Stimulated activated CD4-positive, alpha-beta T cell treated with anti-CD3 and anti-CD28 coated beads, Interleukin-4, amount 100 ng/mL, for 4 hours (primary cell): Measurements from ENCODE around the gene GON7.
A peak's percentile ranks its signal among the peaks of the same experiment; 100 is the strongest.
"Not testable (repeated sequence)": the region's sequence is repeated elsewhere in the genome, so short reads cannot be mapped to it uniquely, and the experiment has no call there.

Source experiments
- DNase-seq, 2 experiments: peaks; one replicate each; pipeline ENCODE4 v3.0.0-alpha.2; 2020

GON7 gene

DNA sequence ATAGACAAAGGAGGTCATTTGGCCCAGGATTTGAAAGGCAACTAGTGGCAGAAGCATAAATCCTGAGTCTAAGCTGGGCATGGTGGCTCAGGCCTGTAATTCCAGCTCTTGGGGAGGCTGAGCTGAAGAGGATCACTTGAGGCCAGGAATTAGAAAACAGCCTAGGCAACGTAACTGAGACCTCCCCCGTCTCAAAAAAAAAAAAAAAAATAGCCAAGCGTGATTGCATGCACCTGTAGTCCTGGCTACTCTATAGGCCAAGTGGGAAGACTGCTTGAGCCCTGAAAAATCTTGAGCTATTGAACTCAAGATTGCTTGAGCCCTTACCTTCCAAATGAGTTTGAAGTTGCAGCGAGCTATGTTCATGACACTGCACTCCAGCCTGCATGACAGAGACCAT, 7.8 kb downstream of the GON7 start:
- no peak for DNase-seq

DNA sequence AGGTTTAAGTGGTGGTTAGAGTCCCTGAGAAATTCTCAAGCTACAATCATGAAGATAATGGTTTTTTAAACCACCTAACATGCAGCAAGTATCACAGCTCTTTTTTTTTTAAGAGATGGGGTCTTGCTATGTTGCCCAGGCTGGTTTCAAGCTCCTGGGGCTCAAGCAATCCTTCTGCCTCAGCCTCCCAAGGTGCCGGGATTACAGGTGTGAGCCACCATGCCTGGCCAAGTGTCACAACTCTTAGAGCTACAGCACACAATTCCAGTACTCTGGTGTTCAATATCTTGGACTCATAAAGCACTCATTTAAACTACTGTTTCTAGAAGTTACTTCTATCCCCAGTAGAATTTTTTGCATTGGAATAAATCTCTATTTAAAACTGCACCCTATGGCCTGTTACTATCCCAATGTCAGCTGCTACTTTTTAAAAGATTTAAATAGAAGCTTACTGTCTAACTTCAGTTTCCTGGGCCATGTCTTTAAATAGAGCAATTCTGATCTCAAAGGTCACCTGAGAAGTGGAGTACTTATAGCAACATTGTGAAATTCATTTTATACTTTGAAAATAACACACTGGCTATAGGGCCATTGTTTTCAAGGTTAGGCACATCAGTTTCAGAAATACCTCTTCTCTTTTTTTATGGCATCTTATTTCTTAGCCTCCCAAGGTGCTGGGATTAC, 11.4 kb downstream of the GON7 start:
- no peak for DNase-seq

DNA sequence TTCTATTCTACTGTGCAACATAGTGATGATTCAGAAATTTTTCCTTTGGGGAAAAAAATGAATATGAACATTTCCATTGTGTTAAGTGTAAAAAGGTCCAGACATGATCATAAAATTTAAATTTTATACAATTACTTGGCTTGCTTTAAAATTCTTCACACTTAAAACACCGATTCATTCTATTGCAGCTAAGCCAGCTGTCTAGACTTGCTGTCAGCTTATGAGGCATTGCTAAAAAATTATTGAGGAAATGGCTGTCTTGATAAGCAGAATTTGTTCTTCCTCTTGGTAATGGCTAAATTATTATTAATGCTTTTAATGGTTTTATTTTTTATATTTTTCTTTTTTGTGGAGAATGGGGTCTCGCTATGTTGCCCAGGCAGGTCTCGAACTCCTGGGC, 19.9 kb downstream of the GON7 start:
- no peak for DNase-seq

DNA sequence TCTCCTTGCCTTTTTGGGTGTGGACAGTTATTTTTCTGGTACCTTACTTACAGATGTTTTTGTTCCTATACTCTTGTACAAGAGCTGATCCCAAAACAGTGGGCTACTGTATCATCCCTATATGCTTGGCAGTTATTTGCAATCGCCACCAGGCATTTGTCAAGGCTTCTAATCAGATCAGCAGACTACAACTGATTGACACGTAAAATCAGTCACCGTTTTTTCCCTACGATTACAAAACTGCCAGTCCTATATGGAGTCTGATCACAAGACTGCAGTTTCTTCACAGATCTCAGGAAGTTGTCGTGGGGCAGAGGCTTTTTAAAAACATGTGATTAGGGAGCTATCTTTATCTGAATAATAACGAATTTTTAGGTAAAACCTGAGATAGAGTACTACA, 20.4 kb downstream of the GON7 start:
- DNase-seq: no peak

DNA sequence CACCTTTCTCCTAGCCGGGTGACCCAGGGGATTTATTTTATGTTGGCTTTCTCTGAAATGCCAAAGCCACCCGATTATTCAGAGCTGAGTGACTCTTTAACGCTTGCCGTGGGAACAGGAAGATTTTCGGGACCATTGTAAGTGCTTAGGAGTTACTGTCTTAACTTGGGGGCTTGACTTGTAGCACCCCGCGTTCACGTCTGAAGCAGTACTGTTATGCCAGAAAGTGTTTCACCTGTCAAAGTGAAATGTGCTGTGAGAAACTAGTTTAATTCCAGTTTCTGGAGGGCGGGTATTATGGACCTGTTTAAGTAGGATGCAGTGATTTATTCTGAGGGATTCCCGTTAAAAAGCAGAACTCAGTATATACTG, 21.5 kb downstream of the GON7 start:
- no peak for DNase-seq

DNA sequence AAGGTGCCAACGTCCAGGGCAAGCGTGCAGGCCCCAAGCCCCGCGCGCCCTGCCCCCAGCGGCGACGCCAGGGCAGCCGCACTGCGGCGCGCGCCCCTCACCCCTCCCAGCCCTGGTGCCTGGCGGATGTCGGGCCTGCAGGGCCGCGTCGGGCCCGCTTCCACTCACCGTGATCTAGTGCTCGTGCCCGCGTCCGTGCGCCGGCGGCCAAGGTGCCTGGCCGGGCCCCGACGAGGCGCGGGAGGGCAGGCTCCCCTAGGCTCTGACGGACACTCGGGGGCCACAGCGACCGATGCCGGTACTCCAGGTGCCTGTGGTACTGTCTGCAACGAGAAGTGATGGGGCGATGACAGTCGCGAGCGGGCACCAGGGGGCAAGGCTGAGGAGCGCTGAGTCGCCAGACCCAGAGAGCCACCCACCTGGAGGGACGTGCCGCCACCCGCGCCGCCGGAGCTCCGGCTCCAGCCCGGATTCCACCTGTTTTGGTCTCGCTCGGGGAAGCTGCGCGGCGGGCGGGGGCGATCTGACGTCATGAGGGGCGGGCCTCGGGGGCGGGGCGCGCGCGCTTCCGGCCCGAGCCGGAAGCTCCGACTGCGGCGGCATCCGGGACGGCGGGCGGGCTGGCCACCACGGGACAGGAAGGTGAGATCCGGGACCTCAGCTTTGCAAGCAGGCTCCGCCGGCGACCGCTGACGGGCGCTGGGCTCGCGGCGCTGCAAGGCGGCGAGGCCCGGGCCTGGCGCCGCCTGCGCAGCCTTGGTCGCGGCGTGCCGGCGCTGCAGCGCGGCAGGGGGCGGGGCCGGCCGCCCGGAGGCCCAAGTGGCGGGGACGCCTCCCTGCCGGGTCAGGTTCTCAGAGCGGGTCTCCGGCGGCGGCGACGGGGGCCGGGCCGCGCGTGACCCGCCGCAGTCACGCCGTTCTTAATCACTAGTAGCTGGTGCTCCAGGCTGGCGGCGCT, 22.2 kb downstream of the GON7 start, which contains the start of the genes LYSET and MOAP1:
Gene LYSET, plus strand, starts transcription at position 927 of the 958 bp plus-strand sequence. CDS start 89 bp downstream, outside the sequence.
Gene MOAP1, minus strand, starts transcription at position 507 of the 958 bp plus-strand sequence. CDS start 655 bp downstream, outside the sequence.
- DNase-seq: peak; percentile 82 to 87

DNA sequence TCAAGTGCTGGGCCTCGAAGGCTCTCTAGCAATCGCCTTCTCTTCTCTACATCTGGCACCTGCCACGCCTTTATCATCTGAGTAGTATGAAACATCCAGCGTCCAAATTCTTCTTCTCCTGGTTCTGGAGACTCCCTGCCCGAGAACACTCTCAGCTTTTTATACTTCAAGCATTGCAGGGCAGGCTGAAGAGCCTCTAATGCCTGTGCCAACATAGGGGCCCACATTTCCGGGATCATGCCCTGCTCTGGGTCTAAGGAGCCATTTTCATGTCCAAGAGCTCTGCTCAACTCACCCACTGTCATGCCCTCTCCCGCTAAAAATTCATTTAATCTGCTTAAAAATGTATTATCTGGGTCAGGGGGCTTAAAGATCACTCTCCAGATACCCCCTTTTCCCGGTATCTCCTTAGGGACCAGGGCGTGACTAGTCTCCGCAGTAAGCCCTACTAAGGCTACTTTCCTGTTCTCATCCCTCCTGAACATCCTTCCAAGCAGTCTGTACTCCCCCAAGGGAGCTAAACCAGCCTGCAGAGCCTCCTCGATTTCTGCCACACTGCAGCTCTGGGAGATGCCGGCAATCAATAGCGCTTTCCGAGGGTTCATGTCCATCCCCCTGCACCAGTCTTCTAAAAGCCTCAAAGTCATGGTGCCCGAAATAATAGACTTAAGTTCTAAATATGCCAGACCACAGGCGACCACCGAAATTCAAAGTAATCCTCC, 23.1 kb downstream of the GON7 start:
- DNase-seq: no peak

DNA sequence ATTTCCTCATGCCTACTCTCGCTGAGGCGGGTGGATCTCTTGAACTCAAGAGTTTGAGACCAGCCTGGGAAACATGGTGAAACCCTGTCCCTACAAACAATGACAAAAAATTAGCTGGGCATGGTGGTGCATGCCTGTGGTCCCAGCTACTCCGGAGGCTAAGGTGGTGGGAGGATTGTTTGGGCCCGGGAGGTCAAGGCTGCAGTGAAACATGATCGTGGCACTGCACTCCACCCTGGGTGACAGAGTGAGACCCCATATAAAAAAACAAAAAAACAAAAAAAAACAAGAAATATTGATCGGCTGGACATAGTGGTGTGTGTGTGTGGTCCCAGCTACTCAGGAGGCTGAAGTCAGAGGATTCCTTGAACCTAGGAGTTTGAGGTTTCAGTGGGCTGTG, 31.4 kb downstream of the GON7 start:
- DNase-seq: no peak

DNA sequence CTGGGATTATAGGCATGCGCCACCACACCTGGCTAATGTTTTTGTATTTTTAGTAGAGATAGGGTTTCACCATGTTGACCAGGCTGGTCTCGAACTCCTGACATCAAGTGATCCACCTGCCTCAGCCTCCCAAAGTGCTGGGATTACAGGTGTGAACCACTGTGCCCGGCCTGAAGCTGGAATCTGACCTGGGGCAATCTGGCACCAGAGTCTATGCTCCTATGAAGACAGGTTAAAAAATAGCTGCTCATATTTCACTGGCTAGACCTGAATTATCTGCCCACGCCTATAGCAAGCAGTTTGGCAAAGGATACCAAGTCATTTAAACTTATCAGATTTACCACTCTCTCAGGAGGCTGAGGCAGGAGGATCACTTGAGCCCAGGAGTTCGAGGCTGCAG, 32.1 kb downstream of the GON7 start:
- not testable (repeated sequence) for DNase-seq

DNA sequence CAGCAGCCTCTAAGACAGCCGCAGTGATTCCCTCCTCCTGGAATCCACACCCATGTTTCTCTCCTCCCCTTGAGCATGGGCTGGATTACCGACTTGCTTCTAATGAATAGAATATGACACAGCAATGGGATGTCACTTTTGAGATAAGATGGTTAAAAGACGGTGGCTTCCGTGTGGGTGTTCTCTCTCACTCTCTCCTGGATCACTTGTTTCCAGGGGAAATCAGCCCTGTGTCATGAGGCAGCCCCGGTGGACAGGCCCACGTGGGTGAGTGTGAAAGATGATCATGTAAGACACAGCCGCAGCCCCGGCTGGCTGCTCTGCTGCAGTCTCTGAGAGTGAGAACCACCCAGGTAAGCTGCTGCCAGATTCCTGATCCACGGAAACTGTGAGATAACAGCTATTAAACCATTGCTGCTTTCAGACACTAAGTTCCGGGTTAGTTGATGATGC, 32.9 kb downstream of the GON7 start:
- DNase-seq: no peak

DNA sequence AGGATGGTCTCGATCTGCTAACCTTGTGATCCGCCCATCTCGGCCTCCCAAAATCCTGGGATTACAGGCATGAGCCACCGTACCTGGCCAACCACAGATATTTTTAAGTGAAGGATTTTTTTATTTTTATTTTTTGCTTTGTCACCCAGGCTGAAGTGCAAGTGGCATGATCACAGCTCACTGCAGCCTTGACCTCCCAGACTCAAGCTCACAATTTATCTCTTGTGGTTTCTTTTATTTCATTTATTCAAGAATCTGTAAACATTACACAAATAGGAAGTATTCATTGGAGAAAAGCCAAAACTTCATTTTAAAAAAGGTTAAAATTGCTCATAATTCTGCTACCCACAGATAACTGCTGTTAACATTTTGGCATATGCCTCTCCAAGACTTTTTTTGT, 35.5 kb downstream of the GON7 start:
- DNase-seq: no peak

DNA sequence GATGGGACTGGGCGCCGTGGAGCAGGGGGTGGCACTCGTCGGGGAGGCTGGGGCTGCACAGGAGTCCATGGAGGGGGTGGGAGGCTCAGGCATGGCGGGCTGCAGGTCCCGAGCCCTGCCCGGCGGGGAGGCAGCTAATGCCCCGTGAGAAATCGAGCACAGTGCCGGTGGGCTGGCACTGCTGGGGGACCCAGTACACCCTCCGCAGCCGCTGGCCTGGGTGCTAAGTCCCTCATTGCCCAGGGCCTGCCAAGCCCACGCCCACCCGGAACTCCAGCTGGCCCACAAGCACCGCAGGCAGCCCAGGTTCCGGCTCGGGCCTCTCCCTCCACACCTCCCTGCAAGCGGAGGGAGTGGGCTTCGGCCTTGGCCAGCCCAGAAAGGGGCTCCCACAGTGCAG, 36.7 kb downstream of the GON7 start:
- not testable (repeated sequence) for DNase-seq

DNA sequence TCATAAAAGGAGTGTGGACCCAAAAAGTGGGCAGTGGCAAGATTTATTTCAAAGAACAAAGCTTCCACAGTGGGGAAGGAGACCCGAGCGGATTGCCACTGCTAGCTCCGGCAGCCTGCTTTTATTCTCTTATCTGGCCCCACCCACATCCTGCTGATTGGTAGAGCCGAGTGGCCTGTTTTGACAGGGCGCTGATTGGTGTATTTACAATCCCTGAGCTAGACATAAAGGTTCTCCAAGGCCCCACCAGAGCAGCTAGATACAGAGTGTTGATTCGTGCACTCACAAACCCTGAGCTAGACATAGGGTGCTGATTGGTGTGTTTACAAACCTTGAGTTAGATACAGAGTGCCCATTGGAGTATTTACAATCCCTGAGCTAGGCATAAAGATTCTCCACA, 37.2 kb downstream of the GON7 start:
- DNase-seq: not testable (repeated sequence)

DNA sequence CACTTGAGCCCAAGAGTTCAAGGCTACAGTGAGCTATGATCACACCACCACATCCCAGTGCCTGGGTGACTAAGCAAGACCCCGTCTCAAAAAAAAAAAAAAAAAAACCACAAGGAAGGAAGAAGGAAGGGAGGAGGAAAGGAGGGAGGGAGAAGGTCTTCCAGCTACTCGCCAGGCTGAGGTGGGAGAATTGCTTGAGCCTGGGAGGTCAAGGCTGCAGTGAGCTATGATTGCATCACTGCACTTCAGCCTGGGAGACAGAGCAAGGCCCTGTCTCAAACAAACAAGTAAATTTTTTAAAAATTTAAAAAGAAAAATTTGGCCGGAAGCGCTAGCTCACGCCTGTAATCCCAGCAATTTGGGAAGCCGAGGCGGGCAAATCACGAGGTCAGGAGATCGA, 38.3 kb downstream of the GON7 start:
- DNase-seq: not testable (repeated sequence)

DNA sequence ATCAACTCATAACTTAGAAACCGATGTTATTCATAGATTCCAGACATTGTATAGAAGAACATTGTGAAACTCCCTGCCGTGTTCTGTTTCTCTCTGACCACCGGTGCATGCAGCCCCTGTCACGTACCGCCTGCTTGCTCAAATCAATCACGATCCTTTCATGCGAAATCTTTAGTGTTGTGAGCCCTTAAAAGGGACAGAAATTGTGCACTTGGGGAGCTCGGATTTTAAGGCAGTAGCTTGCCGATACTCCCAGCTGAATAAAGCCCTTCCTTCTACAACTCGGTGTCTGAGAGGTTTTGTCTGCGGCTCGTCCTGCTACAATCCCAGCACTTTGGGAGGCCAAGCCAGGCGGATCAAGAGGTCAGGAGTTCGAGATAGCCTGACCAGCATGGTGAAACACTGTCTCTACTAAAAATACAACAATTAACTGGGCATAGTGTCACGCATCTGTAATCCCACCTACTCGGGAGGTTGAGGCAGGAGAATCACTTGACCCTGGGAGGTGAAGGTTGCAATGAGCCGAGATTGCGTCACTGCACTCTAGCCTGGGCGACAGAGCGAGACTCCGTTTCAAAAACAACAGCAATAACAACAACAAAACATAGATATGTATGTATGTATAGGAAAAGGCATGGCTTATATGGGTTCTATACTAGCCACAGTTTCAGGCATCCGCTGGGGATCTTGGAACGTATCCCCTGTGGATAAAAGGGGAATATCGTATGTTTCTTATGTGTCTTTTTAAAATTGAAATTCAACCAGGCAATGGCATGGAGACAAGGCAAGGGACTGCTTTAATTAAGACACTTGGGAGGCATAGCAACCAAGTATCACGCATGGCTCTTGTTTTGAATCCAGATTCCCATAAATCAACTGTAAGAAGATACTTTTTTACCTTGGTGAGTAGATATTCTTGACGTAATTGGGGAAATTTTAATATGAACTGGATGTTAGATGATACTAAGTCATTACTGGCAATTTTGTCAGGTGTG, 41.3 kb downstream of the GON7 start:
- DNase-seq: not testable (repeated sequence)

DNA sequence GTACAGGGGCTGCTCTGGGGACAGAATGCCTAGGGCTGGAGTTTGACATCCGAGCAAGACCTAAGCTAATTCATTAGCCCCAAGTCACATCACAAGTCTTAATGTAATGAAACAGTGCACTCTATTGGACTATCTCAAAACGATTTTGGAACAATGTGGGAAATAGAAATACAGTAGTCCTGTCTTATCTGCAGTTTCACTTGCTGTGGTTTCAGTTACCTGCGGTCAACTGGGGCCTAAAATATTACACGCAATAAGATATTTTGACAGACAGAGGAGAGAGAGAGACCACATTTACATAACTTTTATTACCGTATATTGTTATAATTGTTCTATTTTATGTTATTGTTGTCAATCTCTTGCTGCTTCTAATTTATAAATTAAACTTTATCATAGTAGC, 43.3 kb downstream of the GON7 start:
- no peak for DNase-seq

DNA sequence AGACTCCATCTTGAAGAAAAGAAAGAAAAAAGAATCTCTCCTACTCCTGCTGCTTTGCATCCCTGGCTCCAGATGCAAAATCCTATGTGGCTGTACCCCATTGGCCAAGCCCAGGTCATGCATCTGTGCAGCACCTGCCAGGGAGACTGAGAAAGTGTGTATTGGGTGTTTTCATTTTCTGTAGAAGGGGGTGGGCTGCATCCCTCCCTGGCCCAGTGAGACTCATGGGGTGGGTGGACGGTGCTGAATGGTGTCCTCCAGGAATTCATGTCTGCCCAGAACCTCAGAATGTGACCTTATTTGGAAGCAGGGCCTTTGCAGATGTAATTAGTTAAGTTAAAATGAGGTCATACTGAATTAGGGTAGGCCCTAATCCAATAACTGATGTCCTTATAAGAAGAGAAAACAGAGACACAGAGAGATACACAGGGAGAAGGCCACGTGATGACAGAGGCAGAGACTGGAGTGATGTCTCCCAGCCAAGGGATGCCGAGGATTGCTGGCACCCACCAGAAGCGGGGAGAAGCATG, 45.4 kb downstream of the GON7 start:
- no peak for DNase-seq

DNA sequence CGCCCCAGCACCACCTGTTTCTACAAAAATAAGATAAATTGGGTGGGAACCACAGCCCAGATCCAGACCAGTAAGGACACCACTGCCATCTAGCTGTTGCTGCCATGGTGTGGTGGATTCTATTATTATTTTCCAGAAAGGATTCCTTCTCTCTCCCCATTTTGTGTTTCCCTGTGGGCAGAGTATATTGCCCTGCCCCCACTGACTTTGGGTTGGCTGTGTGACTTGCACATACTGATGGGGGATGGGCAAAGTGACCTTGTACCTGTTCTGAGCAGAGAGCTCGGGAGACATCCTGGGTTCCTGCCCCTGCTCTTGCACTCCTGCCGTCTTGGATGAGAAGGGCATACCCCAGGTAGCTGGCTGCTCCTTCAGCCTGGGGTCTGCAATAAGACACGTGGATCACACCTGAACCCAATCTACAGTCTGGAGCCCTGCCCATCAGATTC, 46.5 kb downstream of the GON7 start:
- no peak for DNase-seq

DNA sequence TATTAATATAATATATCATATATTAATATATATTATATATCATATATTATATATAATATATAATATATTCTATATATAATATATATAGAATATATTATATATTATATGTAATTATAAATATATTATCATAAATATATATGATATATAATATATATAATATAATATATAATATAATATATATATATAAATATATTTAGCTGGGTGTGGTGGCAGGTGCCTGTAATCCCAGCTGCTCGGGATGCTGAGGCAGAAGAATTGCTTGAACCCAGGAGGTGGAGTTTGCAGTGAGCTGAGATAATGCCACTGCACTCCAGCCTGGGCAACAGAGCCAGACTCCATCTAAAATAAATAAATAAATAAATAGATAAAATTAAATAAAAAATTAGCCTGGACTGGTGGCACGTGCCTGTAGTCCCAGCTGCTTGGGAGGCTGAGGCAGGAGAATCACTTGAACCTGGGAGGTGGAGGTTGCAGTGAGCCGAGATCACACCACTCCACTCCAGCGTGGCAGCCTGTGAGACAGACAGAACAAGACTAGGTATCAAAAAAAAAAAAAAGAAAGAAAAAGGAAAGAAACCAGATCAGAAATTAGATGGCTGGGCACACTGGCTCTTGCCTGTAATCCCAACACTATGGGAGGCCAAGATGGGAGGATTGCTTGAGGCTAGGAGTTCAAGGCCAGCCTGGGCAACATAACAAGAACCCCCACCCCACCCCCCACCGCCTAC, 47.1 kb downstream of the GON7 start:
- not testable (repeated sequence) for DNase-seq

DNA sequence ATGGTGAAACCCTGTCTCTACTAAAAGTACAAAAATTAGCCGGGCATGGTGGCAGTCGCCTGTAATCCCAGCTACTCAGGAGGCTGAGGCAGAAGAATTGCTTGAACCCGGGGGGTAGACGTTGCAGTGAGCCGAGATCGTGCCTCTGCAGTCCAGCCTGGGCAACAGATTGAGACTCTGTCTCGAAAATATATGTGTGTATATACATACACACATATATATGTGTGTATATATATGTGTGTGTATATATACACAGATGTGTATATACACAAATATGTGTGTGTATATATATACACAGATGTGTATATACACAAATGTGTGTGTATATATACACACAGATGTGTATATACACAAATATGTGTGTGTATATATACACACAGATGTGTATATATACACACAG, 48.5 kb downstream of the GON7 start:
- DNase-seq: not testable (repeated sequence)
